Measurements from ENCODE around the gene NRG3.

The NRG3 gene

DNA sequence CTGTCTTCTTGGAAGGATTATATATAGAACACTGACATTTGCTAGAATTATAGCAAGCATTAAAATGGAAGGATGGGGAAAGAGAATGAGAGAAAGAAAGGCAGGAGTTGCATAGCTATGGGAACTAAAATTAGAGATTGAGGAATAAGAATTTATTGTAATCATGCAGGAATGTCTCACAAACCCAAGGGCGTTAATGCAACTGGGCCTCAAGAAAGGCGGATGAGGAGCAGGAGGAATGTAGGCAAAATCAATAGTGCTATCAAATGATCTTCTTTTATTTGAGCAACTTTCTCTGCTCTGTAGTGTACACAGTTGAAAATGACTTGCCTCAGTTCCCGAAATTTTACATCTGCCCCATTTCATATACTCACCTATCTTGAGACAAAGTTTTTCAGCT is 1132.5 kb downstream of the NRG3 start:
- TF ChIP-seq, protein P1, sequence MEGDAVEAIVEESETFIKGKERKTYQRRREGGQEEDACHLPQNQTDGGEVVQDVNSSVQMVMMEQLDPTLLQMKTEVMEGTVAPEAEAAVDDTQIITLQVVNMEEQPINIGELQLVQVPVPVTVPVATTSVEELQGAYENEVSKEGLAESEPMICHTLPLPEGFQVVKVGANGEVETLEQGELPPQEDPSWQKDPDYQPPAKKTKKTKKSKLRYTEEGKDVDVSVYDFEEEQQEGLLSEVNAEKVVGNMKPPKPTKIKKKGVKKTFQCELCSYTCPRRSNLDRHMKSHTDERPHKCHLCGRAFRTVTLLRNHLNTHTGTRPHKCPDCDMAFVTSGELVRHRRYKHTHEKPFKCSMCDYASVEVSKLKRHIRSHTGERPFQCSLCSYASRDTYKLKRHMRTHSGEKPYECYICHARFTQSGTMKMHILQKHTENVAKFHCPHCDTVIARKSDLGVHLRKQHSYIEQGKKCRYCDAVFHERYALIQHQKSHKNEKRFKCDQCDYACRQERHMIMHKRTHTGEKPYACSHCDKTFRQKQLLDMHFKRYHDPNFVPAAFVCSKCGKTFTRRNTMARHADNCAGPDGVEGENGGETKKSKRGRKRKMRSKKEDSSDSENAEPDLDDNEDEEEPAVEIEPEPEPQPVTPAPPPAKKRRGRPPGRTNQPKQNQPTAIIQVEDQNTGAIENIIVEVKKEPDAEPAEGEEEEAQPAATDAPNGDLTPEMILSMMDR (IDR thresholded peaks at IDR 0.05), result no peak

GRCh38 chr10:83012866-83013265 is 1137.9 kb downstream of the NRG3 start:
- TF ChIP-seq, protein P1 (IDR thresholded peaks at IDR 0.05), result no peak
- DNase-seq (ENCODE audit: low spot score), result no peak
- H3K27ac ChIP-seq, result no peak overlapping the region
- H3K4me3 ChIP-seq, result no peak overlapping the region

More for the DNA sequence above, 1132.5 kb downstream of the NRG3 start:
- H3K4me3 ChIP-seq, result no peak overlapping the region
- H3K27ac ChIP-seq, result no peak overlapping the region
- DNase-seq (ENCODE audit: low spot score), result no peak

GRCh38 chr10:83017076-83017867 is 1142.3 kb downstream of the NRG3 start:
- H3K27ac ChIP-seq, result no peak overlapping the region
- DNase-seq (ENCODE audit: low spot score), result no peak
- TF ChIP-seq, protein P1 (IDR thresholded peaks at IDR 0.05), result no peak

DNA sequence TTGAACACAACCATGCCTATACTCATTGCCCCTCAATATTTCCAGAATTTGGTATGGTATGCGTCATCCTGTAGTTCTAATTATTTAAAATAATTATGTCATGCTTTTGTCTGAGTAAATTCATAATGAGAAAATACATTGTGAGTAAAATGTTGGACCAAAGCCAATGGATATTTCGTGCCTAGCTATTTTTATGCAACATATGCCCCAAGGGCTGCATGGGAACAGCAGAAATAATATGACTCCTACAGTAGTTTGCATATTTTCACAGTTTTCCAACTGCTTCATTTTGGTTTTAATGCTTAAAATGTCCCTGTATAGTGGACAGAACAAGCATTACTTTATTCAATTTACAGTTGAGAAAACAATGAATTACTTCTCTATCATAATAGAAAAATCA is 1148.7 kb downstream of the NRG3 start:
- no peak for DNase-seq (ENCODE audit: low spot score)
- TF ChIP-seq, protein P1 (IDR thresholded peaks at IDR 0.05), result no peak
- Histone ChIP-seq H3K4me3 (no peak overlapping the region), H3K27ac (no peak overlapping the region)

More at GRCh38 chr10:83017076-83017867, 1142.3 kb downstream of the NRG3 start:
- H3K4me3 ChIP-seq, result no peak overlapping the region
